Measurements from ENCODE around the gene PAFAH1B2. TPM values are rescaled to one million over a fixed set of nuclear protein-coding genes. Genes with fewer than 3 reads are reported as not detected.

Gene PAFAH1B2
- total RNA-seq, 1 experiment from 2014 or later = 154 TPM

DNA sequence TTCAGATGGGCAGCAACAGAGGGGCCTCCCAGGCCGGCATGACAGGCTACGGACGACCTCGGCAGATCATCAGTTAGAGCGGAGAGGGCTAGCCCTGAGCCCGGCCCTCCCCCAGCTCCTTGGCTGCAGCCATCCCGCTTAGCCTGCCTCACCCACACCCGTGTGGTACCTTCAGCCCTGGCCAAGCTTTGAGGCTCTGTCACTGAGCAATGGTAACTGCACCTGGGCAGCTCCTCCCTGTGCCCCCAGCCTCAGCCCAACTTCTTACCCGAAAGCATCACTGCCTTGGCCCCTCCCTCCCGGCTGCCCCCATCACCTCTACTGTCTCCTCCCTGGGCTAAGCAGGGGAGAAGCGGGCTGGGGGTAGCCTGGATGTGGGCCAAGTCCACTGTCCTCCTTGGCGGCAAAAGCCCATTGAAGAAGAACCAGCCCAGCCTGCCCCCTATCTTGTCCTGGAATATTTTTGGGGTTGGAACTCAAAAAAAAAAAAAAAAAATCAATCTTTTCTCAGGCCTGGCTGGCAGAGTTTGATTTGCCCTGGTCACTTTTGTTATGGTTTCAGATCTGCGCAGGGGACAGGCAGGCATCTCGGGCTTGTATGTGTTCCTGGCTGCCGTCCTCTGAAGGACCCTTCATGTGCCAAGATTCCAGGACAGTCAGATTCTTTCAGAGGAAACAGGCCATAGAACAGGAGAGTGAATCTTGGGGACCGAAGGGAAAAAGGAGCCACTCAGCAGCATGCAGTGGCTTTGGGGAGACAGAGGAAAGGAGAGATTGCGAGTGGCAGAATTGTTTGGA is 60.4 kb downstream of the PAFAH1B2 start:
- ChIA-PET CTCF (no interaction called here), POLR2A (no interaction called here), RAD21 (ENCODE audit: low non-redundant PET in 1 of 2, low total read pairs in 2 of 2, uncharacterized antibody in 2 of 2, unreplicated experiment in 2 of 2) (no interaction called here)
- DNase-seq (ENCODE audit: low read depth, low spot score) = no peak
- H3K36me3 ChIP-seq (ENCODE audit: control insufficient read depth in 1 of 2, insufficient read depth in 2 of 2, low read length in 2 of 2) = peaks cover 0 to 7% of the 10 kb centered on the region in 2 experiments; a peak in 1 of 4 replicates
- TF ChIP-seq, protein P1, sequence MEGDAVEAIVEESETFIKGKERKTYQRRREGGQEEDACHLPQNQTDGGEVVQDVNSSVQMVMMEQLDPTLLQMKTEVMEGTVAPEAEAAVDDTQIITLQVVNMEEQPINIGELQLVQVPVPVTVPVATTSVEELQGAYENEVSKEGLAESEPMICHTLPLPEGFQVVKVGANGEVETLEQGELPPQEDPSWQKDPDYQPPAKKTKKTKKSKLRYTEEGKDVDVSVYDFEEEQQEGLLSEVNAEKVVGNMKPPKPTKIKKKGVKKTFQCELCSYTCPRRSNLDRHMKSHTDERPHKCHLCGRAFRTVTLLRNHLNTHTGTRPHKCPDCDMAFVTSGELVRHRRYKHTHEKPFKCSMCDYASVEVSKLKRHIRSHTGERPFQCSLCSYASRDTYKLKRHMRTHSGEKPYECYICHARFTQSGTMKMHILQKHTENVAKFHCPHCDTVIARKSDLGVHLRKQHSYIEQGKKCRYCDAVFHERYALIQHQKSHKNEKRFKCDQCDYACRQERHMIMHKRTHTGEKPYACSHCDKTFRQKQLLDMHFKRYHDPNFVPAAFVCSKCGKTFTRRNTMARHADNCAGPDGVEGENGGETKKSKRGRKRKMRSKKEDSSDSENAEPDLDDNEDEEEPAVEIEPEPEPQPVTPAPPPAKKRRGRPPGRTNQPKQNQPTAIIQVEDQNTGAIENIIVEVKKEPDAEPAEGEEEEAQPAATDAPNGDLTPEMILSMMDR (IDR thresholded peaks at IDR 0.05 in 2 of 3, conservative IDR thresholded peaks at IDR 0.05 in 1 of 3; ENCODE audit: borderline replicate concordance in 1 of 3, insufficient read depth in 1 of 3, low read depth in 2 of 3, low read length in 2 of 3) = no peak
- no peak for TF ChIP-seq CEBPB (IDR thresholded peaks at IDR 0.05; ENCODE audit: low read depth)
- TF ChIP-seq ELF1 (IDR thresholded peaks at IDR 0.05; ENCODE audit: borderline replicate concordance, low read depth) = no peak
- TF ChIP-seq, protein P2, sequence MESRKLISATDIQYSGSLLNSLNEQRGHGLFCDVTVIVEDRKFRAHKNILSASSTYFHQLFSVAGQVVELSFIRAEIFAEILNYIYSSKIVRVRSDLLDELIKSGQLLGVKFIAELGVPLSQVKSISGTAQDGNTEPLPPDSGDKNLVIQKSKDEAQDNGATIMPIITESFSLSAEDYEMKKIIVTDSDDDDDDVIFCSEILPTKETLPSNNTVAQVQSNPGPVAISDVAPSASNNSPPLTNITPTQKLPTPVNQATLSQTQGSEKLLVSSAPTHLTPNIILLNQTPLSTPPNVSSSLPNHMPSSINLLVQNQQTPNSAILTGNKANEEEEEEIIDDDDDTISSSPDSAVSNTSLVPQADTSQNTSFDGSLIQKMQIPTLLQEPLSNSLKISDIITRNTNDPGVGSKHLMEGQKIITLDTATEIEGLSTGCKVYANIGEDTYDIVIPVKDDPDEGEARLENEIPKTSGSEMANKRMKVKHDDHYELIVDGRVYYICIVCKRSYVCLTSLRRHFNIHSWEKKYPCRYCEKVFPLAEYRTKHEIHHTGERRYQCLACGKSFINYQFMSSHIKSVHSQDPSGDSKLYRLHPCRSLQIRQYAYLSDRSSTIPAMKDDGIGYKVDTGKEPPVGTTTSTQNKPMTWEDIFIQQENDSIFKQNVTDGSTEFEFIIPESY (IDR thresholded peaks at IDR 0.05; ENCODE audit: extremely low read depth, insufficient replicate concordance, low read length) = no peak
- TF ChIP-seq FOSL1 (IDR thresholded peaks at IDR 0.05; ENCODE audit: low read depth) = no peak
- no peak for TF ChIP-seq POLR2A (IDR thresholded peaks at IDR 0.05; ENCODE audit: borderline replicate concordance, extremely low read depth, insufficient read depth, insufficient read length)
- TF ChIP-seq POLR2AphosphoS5 (IDR thresholded peaks at IDR 0.05; ENCODE audit: low read depth, low read length) = no peak
- TF ChIP-seq ZNF274 (IDR thresholded peaks at IDR 0.05; ENCODE audit: low read depth, low read length) = no peak
- no peak for TF ChIP-seq SP1 (IDR thresholded peaks at IDR 0.05; ENCODE audit: low read depth)
- TF ChIP-seq TCF7L2 (IDR thresholded peaks at IDR 0.05; ENCODE audit: borderline replicate concordance, extremely low read depth, insufficient read depth, insufficient read length) = no peak
- TF ChIP-seq YY1 (IDR thresholded peaks at IDR 0.05; ENCODE audit: extremely low read depth, insufficient replicate concordance, low read depth, low read length) = no peak
- no peaks in the 10 kb centered on the region for H4K20me1 ChIP-seq (ENCODE audit: insufficient read depth)
- no peak overlapping the region for H3K4me3 ChIP-seq (replicated peaks in 1 of 2; ENCODE audit: low read depth in 1 of 2, low read length in 2 of 2)
- H3K4me1 ChIP-seq (ENCODE audit: control insufficient read depth in 1 of 2, insufficient read depth in 2 of 2, low read length in 2 of 2) = peaks cover 0 to 7% of the 10 kb centered on the region in 2 experiments; a peak in 2 of 4 replicates
- H3K27ac ChIP-seq (ENCODE audit: low read depth, low read length) = no peak overlapping the region
- no peak overlapping the region for H3K4me2 ChIP-seq (ENCODE audit: low read length)
- no peak overlapping the region for H3K9ac ChIP-seq (ENCODE audit: low read length)
- no peaks in the 10 kb centered on the region for H3K9me3 ChIP-seq (ENCODE audit: control insufficient read depth in 1 of 2, insufficient read depth in 1 of 2, low read depth in 1 of 2, low read length in 2 of 2)
- H3K9me2 ChIP-seq (ENCODE audit: insufficient read depth) = no peaks in the 10 kb centered on the region
- intact Hi-C loops (cut with micrococcal nuclease) = no loop called here
- no TSS peak for BruUV-seq (replicated peaks)
- no peak overlapping the region for H2AFZ ChIP-seq (ENCODE audit: low read depth, low read length, poor library complexity, severe bottlenecking)
- H3K27me3 ChIP-seq (ENCODE audit: insufficient read depth, low read length) = no peaks in the 10 kb centered on the region
- H3K79me2 ChIP-seq (ENCODE audit: insufficient read depth, low read length) = no peaks in the 10 kb centered on the region
- no peak for ATAC-seq

Measured in HCT116 (cell line).